Left ventricle myocardium inferior (tissue), 1 donor: Measurements from ENCODE around the gene FRMD4A. TPM values are rescaled to one million over a fixed set of nuclear protein-coding genes. Genes with fewer than 3 reads are reported as not detected.

Source experiments
- DNase-seq: peaks from one replicate; pipeline ENCODE4 v3.0.0-alpha.2; 2020
- H3K27ac ChIP-seq: fragments of 200-600 bp; replicated peaks from 2 replicates; pipeline ENCODE4 v1.8.0; 2021
- H3K27me3 ChIP-seq: fragments of 200-600 bp; 2 replicates; pipeline ENCODE4 v1.8.0; 2021; ENCODE audit warnings: low read depth
- H3K36me3 ChIP-seq: fragments of 200-600 bp; 2 replicates; pipeline ENCODE4 v1.8.0; 2021
- H3K4me1 ChIP-seq: fragments of 200-600 bp; 2 replicates; pipeline ENCODE4 v1.8.0; 2021
- H3K4me3 ChIP-seq: fragments of 200-600 bp; 2 replicates; pipeline ENCODE4 v1.8.0; 2021; ENCODE audit warnings: mild to moderate bottlenecking, moderate library complexity
- H3K9me3 ChIP-seq: fragments of 200-600 bp; replicated peaks from 2 replicates; pipeline ENCODE4 v1.8.0; 2021
- intact Hi-C: fragments of 100-400 bp; cut with micrococcal nuclease; formaldehyde crosslinking; loops from one replicate; pipeline ENCODE4 v1.11.0; 2022
- total RNA-seq: library from RNA; stranded (reverse); fragmentation: NEBNext Ultra II Directional; extraction: Animal tissue kit (Norgen Biotek cat#: 25700); gene quantifications from one replicate; pipeline ENCODE4 v1.2.1, GENCODE V29; 2021
- TF ChIP-seq, protein P1 (sequence below): fragments of 200-600 bp; IDR thresholded peaks from 2 replicates; pipeline ENCODE4 v1.8.0; 2021; ENCODE audit warnings: antibody characterized with exemption, mild to moderate bottlenecking, borderline replicate concordance
- donor health status: DM: no; HTN: yes; CAD: no; lungs with severe emphysema.

FRMD4A gene
- total RNA-seq, 1 donor from 2014 or later: 26.1 TPM

DNA sequence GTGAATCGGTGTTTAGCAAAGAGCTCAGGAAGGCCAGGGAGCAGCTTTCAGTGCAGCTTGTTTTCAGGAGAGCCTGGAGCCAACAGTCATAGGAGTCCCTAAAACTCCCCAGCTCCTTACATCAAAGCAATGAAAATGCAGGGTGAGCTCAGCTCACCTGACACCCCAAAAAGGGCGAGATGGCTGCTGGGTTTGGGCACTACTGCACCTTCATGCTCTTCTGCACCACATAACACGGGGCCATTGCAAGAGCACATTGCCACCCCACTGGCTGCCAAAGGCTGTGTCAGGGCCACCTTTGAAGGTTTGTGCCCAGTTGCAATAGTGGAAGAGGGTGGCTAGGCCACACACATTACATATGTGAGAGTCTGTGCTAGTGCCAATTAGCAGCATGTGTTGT lies 25.0 kb upstream of the FRMD4A start:
- Histone ChIP-seq H3K9me3 (no peaks in the 10 kb centered on the region), H3K4me3 (no peak overlapping the region), H3K36me3 (no peaks in the 10 kb centered on the region), H3K4me1 (no peaks in the 10 kb centered on the region), H3K27ac (no peak overlapping the region), H3K27me3 (peaks cover 22% of the 10 kb centered on the region)
- TF ChIP-seq, protein P1, sequence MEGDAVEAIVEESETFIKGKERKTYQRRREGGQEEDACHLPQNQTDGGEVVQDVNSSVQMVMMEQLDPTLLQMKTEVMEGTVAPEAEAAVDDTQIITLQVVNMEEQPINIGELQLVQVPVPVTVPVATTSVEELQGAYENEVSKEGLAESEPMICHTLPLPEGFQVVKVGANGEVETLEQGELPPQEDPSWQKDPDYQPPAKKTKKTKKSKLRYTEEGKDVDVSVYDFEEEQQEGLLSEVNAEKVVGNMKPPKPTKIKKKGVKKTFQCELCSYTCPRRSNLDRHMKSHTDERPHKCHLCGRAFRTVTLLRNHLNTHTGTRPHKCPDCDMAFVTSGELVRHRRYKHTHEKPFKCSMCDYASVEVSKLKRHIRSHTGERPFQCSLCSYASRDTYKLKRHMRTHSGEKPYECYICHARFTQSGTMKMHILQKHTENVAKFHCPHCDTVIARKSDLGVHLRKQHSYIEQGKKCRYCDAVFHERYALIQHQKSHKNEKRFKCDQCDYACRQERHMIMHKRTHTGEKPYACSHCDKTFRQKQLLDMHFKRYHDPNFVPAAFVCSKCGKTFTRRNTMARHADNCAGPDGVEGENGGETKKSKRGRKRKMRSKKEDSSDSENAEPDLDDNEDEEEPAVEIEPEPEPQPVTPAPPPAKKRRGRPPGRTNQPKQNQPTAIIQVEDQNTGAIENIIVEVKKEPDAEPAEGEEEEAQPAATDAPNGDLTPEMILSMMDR: no peak
- intact Hi-C loops: no loop called here
- DNase-seq: no peak

DNA sequence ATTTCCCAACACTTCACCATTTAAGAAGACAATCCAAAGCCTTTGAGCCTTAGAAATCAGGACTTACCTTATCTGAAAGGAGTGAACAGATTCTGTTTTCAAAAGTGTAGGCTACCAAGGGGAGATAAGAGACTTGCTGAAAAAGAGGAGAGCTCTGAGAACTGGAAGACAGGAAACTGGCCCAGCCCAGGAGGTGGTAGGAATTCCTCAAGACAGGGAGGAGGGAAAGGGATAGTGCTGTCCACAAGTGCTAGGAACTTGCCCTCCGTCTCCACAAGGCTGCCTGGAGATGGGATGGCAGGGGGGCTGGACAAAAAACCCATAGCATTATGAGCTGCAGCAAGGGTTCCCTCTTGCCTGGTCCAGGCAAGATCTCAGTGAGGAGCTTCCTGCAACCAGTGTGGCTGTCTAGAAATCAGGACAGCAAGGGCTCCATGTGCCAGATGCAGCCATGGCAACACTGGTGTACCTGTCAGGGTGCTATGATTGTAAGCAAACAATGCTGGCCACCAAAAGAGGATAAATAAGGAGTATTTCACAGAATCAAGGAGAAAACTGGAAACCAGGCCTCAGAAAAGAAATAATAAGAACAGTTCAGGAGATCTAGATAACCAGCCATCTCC lies 22.7 kb upstream of the FRMD4A start:
- DNase-seq: no peak
- H3K27me3 ChIP-seq: peaks cover 25% of the 10 kb centered on the region
- intact Hi-C loops: no loop called here
- no peaks in the 10 kb centered on the region for H3K36me3 ChIP-seq
- H3K4me1 ChIP-seq: no peaks in the 10 kb centered on the region
- H3K27ac ChIP-seq: no peak overlapping the region
- no peak overlapping the region for H3K4me3 ChIP-seq
- no peaks in the 10 kb centered on the region for H3K9me3 ChIP-seq
- TF ChIP-seq, protein P1: no peak

DNA sequence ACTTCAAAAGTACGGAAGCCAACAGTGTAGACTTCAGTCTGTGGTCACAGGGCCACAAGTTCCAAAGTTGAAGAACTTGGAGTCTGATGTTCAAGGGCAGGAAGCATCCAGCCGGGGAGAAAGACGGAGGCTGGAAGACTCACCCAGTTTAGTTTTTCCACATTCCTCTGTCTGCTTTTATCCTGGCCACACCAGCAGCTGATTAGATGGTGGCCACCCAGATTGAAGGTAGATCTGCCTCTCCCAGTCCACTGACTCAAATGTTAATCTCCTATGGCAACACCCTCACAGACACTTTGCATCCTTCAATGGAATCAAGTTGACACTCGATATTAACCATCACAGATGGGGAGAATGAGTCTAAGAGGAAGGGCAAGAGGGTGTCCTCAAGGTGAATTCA lies 19.3 kb upstream of the FRMD4A start:
- no peaks in the 10 kb centered on the region for H3K36me3 ChIP-seq
- TF ChIP-seq, protein P1: no peak
- H3K27me3 ChIP-seq: peaks cover 20% of the 10 kb centered on the region
- intact Hi-C loops: no loop called here
- H3K4me3 ChIP-seq: no peak overlapping the region
- H3K4me1 ChIP-seq: no peaks in the 10 kb centered on the region
- no peaks in the 10 kb centered on the region for H3K9me3 ChIP-seq
- no peak overlapping the region for H3K27ac ChIP-seq
- DNase-seq: no peak

DNA sequence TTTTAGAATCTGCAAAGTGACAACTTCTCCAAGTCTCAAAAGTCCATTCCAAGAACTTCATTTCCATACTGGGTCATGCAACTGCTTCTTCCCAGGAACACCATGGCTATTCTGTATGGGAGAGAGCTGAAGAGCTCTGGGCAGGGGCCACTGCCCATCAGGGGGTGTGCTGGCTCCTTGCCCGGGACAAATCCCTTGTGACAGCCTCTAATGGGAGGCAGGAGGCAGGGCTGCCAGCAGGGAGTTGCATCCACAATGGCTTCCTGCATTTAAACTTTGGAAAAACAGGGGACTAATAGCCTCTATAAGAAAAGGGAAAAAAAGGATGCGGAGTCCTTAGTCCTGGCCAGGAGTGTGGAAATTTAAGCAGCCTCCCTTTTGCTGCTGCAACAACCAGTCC lies 18.4 kb upstream of the FRMD4A start:
- DNase-seq: no peak
- no peak overlapping the region for H3K27ac ChIP-seq
- intact Hi-C loops: no loop called here
- no peaks in the 10 kb centered on the region for H3K36me3 ChIP-seq
- H3K4me1 ChIP-seq: no peaks in the 10 kb centered on the region
- no peaks in the 10 kb centered on the region for H3K9me3 ChIP-seq
- no peak overlapping the region for H3K4me3 ChIP-seq
- TF ChIP-seq, protein P1: no peak
- H3K27me3 ChIP-seq: peaks cover 11% of the 10 kb centered on the region

DNA sequence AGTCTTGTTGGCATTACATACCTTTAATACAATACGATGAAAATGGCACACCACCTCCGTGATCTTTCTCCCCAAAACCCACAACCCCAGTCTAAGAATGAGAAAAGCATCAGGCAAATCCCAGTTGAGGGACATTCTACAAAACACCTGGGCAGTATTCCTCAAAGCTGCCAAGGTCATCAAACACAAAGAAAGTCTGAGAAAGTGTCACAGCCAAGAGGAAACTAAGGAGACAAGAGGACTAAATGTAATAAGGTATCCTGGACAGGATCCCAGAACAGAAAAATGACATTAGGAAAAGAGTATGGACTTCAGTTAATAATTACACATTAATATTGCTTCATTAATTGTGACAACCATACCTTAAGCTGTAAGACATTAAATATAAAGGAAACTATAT lies 14.5 kb upstream of the FRMD4A start:
- no peaks in the 10 kb centered on the region for H3K9me3 ChIP-seq
- no peaks in the 10 kb centered on the region for H3K4me1 ChIP-seq
- intact Hi-C loops: no loop called here
- H3K27ac ChIP-seq: no peak overlapping the region
- no peak for DNase-seq
- TF ChIP-seq, protein P1: no peak
- no peaks in the 10 kb centered on the region for H3K36me3 ChIP-seq
- H3K27me3 ChIP-seq: peaks cover 10% of the 10 kb centered on the region
- no peak overlapping the region for H3K4me3 ChIP-seq
